ENCODE measurements around the gene KLRC1.

GRCh38 chr12:10457760-10458159, 4.6 kb upstream of the KLRC1 start:
- no peak for TF ChIP-seq POLR2A (IDR thresholded peaks at IDR 0.05)
- TF ChIP-seq CTCF (IDR thresholded peaks at IDR 0.05), result no peak
